Measurements from ENCODE around the gene RNF141. TPM values are rescaled to one million over a fixed set of nuclear protein-coding genes. Genes with fewer than 3 reads are reported as not detected.

The RNF141 gene
- total RNA-seq, 4 donors from 2014 or later: 28.1 to 35.1 (median 33.5) TPM

- Histone ChIP-seq H3K27ac (no peak overlapping the region), H3K36me3 (no peaks in the 10 kb centered on the region), H3K27me3 (no peaks in the 10 kb centered on the region), H3K9me3 (no peaks in the 10 kb centered on the region), H3K4me3 (peak overlapping the region in 1 of 4 donors; percentile 18), H3K4me1 (no peaks in the 10 kb centered on the region)
- TF ChIP-seq POLR2A (IDR thresholded peaks at IDR 0.05): no peak
- no peak for TF ChIP-seq CTCF (IDR thresholded peaks at IDR 0.05)
- no peak for DNase-seq
These were observed 26.5 kb upstream of the RNF141 start for GRCh38 chr11:10567446-10567845.

GRCh38 chr11:10566257-10566957 is 25.4 kb upstream of the RNF141 start:
- TF ChIP-seq CTCF (IDR thresholded peaks at IDR 0.05): no peak
- TF ChIP-seq POLR2A (IDR thresholded peaks at IDR 0.05): no peak
- H3K27ac ChIP-seq: peak overlapping the region in 1 of 4 donors; percentile 43
- H3K36me3 ChIP-seq: no peaks in the 10 kb centered on the region
- no peaks in the 10 kb centered on the region for H3K27me3 ChIP-seq
- no peak for DNase-seq
- peak overlapping the region in 2 of 4 donors; percentile 18 to 29 for H3K4me3 ChIP-seq
- no peaks in the 10 kb centered on the region for H3K4me1 ChIP-seq
- no peaks in the 10 kb centered on the region for H3K9me3 ChIP-seq

DNA sequence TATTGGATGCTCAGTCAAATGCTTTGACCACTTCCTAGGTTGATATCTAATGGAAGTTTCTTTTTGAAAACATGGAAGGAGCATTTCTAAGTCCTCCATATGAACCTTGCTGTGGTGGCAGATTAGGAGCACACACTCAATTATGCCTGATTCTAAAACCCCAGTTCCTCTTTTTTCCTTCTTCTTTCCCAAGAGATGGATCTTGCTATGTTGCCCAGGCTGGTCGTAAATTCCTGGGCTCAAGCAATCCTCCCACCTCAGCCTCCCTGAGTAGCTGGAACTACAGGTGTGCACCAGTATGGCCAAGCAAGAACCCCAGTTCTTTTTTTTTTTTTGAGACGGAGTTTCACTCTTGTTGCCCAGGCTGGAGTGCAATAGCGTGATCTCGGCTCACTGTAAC is 24.5 kb upstream of the RNF141 start:
- DNase-seq: no peak
- H3K27ac ChIP-seq: no peak overlapping the region
- H3K4me3 ChIP-seq: no peak overlapping the region
- no peaks in the 10 kb centered on the region for H3K36me3 ChIP-seq
- H3K4me1 ChIP-seq: no peaks in the 10 kb centered on the region
- H3K9me3 ChIP-seq: no peaks in the 10 kb centered on the region
- no peak for TF ChIP-seq CTCF (IDR thresholded peaks at IDR 0.05)
- TF ChIP-seq POLR2A (IDR thresholded peaks at IDR 0.05): no peak
- H3K27me3 ChIP-seq: no peaks in the 10 kb centered on the region

GRCh38 chr11:10564696-10565318 is 23.8 kb upstream of the RNF141 start:
- H3K4me3 ChIP-seq: no peak overlapping the region
- no peaks in the 10 kb centered on the region for H3K27me3 ChIP-seq
- H3K4me1 ChIP-seq: no peaks in the 10 kb centered on the region
- TF ChIP-seq CTCF (IDR thresholded peaks at IDR 0.05) (peak in 5 of 6 experiments; percentile 18 to 44 (median 29)), POLR2A (IDR thresholded peaks at IDR 0.05) (no peak)
- H3K36me3 ChIP-seq: no peaks in the 10 kb centered on the region
- no peak overlapping the region for H3K27ac ChIP-seq
- no peak for DNase-seq
- no peaks in the 10 kb centered on the region for H3K9me3 ChIP-seq

DNA sequence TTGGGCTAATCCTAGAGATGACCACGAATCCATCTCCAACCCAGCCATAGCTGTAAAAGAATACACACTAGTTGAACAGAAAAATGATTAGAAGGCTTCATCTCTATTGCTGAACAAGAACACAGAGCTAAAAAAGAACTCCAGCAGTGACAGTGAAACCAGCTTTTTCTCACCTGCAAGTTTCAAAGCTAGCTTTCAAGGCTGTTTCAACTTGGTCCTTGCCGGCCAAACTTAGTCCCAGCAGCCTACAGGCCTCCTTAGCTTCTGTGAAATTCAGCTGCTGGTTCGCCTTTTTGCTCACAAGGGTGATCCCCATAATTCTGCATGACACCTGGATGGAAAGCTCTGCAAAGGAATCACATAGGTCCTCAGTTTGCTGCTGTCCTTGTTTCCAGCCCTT is 23.0 kb upstream of the RNF141 start:
- no peak for DNase-seq
- Histone ChIP-seq H3K36me3 (no peaks in the 10 kb centered on the region), H3K9me3 (no peaks in the 10 kb centered on the region), H3K4me1 (no peaks in the 10 kb centered on the region), H3K27ac (no peak overlapping the region), H3K4me3 (no peak overlapping the region), H3K27me3 (no peaks in the 10 kb centered on the region)
- no peak for TF ChIP-seq CTCF (IDR thresholded peaks at IDR 0.05)
- no peak for TF ChIP-seq POLR2A (IDR thresholded peaks at IDR 0.05)

All from Peyer's patch (tissue), 4 donors.